Activated naive CD4-positive, alpha-beta T cell treated with Interleukin-2 at 50 U/mL for 16 hours (primary cell): ENCODE results near the gene MMEL1.
"Not testable (repeated sequence)": the region's sequence is repeated elsewhere in the genome, so short reads cannot be mapped to it uniquely, and the experiment has no call there.

Experiments used
- DNase-seq: peaks from one replicate; pipeline ENCODE4 v3.0.0-alpha.2; 2020

Gene MMEL1

GRCh38 chr1:2628191-2628932 is 4.5 kb downstream of the MMEL1 start:
- DNase-seq = no peak

GRCh38 chr1:2627746-2628145 is 5.1 kb downstream of the MMEL1 start:
- no peak for DNase-seq

- DNase-seq = not testable (repeated sequence)
These were observed 7.1 kb downstream of the MMEL1 start for GRCh38 chr1:2625748-2626147.

GRCh38 chr1:2625311-2625710 is 7.5 kb downstream of the MMEL1 start:
- DNase-seq = no peak

- DNase-seq = no peak
These were observed 8.0 kb downstream of the MMEL1 start for GRCh38 chr1:2624735-2625300.

- DNase-seq = no peak
These were observed 9.1 kb downstream of the MMEL1 start for GRCh38 chr1:2623571-2624337.

GRCh38 chr1:2617971-2618470 is 14.8 kb downstream of the MMEL1 start:
- no peak for DNase-seq

- DNase-seq = no peak
These were observed 18.7 kb downstream of the MMEL1 start for GRCh38 chr1:2614145-2614544.

GRCh38 chr1:2612591-2613365 is 20.0 kb downstream of the MMEL1 start:
- DNase-seq = no peak

- no peak for DNase-seq
These were observed 21.0 kb downstream of the MMEL1 start for GRCh38 chr1:2611621-2612437.

GRCh38 chr1:2611031-2611501 is 21.8 kb downstream of the MMEL1 start:
- DNase-seq = no peak

- no peak for DNase-seq
These were observed 22.5 kb downstream of the MMEL1 start for GRCh38 chr1:2610036-2610959.

- DNase-seq = no peak
These were observed 23.3 kb downstream of the MMEL1 start for GRCh38 chr1:2609319-2610035.

- DNase-seq = no peak
These were observed 25.1 kb downstream of the MMEL1 start for GRCh38 chr1:2607641-2608091.

GRCh38 chr1:2606881-2607621 is 25.8 kb downstream of the MMEL1 start:
- no peak for DNase-seq

- DNase-seq = no peak
These were observed 26.4 kb downstream of the MMEL1 start for GRCh38 chr1:2606396-2606880.

- DNase-seq = no peak
These were observed 27.1 kb downstream of the MMEL1 start for GRCh38 chr1:2605509-2606395.
